SIG-M5 treated with dmso at 0.1 percent for 504 hours (cell line): ENCODE results near the gene GPR107.
A peak's percentile ranks its signal among the peaks of the same experiment; 100 is the strongest.
"Not testable (repeated sequence)": the region's sequence is repeated elsewhere in the genome, so short reads cannot be mapped to it uniquely, and the experiment has no call there.

Source experiments
- DNase-seq: peaks from one replicate; lab custom pipeline; 2025; ENCODE audit not compliant: unreplicated experiment; lab: John Stamatoyannopoulos, UW

Gene GPR107

GRCh38 chr9:130053504-130054324 lies at the start of gene GPR107:
Gene GPR107, plus strand, starts transcription at chr9:130053906. Its CDS starts 27 bp downstream, at chr9:130053933.
- peak; percentile 57 for DNase-seq

DNA sequence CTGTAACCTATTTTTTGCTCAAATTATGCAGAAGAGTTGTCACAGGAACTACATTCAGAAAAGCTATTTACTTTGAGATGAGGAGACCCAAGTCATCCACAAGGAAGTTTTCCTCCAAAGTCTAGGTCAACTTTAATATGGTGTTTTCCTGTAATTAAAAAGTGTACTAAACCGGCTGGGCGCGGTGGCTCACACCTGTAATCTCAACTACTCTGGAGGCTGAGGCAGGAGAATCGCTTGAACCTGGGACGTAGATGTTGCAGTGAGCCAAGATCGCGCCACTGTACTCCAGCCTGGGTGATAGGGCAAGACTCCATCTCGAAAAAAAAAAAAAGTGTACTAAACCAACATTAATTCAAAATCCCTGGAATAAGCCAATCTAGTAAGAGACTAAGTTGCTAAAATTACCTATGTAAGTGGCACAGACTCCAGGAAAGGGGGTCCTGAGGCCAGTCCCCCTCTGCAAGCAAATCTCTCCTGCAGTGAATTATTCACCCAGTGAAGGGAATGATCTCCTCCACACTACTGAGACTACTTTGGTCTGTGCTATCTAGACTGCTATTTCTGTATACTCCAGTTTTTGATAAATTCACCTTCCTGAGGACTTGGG lies 49.7 kb upstream of the GPR107 start:
- DNase-seq: no peak

- not testable (repeated sequence) for DNase-seq
Measured at GRCh38 chr9:130006952-130007351, 46.8 kb upstream of the GPR107 start.

DNA sequence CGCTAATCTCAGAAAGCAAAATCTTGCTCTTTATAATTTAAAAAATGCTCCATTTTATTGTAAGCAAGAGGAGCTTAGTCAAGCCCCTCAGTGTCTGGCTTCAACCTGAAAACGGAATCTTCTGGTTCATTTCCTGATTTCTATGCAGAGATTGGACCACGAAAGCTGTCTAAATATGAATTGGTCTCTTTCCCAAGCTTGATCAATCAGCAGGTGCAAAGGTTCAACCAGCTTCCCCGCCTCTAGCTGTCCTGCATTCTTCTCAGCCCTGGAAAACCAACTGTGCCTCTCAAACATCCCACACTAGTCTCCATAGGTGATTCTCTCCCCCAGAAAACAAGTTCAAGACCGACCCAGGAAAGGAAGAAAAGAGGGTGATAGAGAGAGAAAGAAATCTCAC lies 45.2 kb upstream of the GPR107 start:
- no peak for DNase-seq

DNA sequence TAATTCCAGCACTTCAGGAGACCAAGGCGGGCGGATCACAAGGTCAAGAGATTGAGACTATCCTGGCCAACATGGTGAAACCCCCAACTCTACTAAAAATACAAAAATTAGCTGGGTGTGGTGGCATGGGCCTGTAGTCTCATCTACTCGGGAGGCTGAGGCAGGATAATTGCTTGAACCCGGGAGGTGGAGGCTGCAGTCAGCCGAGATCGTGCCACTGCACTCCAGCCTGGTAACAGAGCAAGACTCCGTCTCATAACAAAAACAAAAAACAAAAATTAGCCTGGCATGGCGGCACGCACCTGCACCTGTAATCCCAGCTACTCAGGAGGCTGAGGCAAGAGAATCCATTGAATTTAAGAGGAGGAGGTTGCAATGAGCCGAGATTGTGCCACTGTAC lies 44.2 kb upstream of the GPR107 start:
- not testable (repeated sequence) for DNase-seq

DNA sequence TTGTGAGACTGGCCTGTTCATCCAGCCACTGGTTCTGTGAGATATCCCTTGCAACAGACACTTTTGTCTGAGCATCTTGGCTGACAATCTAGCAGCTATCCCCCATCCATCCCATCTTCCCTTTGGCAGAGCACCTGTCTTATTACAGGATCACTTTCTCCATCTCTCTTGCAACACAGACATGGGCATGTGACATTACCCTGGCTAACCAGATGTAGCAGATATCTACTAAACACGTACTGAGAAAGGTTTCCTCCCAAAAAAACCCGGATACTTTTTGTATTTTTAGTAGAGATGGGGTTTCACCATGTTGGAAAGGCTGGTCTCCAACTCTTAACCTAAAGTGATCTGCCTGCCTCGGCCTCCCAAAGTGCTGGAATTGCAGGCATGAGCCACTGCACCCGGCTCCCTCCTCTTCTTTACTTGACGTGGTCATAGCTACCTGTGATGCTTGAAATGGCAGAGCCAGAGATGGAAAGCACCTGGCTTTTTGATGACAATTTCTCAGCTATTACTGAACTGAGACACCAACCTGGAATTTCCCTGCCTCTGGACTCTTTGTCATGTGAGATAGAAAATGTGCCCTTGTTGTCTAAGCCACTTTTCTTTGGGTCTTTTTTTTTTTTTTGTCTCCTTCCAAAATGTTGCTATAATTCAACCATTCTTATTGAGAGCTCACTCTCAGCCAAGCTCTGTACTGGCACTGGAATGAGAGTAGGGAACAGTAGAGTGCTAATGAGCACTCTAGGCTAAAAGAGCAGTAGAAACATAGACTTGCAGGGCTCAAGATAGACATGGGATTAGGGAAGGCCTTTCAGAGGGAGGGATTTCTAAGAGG lies 43.3 kb upstream of the GPR107 start:
- DNase-seq: no peak

GRCh38 chr9:130013326-130013725 lies 40.4 kb upstream of the GPR107 start:
- no peak for DNase-seq

DNA sequence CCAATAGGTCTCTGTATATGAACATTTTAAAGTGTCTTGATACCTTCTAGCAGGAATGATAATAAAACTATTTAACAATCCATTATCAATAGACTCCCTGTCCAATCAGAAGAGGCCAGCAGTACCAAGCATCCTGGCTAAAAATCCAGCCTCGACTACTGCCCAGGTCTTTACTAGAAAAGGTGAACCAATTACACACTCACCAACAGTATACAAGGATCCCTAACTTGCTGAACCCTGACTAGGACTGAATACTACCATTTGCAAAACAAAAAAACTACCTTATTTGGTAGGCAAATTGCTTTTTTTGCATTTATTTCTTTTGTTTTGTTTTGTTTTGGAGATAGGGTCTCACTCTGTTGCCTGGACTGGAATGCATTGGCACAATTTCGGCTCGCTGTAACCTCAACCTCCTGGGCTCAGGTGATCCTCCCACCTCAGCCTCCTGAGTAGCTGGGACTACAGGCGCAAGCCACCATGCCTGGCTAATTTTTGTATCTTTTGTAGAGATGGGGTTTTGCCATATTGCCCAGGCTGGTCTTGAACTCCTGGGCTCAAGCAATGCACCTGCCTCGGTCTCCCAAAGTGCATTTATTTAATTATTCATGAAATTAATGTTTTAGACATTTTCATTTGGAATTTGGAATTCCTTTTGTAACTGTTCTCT lies 38.2 kb upstream of the GPR107 start:
- no peak for DNase-seq

GRCh38 chr9:130017076-130017475 lies 36.6 kb upstream of the GPR107 start:
- no peak for DNase-seq

DNA sequence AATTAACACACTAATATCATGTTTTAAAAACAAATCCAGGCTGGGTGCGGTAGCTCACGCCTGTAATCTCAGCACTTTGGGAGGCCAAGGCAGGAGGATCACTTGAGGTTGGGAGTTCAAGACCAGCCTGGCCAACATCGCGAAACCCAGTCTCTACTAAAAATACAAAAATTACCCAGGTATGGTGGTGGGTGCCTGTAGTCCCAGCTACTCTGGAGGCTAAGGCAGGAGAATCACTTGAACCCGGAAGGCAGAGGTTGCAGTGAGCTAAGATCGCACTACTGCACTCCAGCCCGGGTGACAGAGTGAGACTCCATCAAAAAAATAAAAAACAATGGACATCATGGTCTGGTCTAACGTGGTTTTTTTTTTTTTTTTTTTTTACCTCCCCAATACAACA lies 36.2 kb upstream of the GPR107 start:
- not testable (repeated sequence) for DNase-seq

- no peak for DNase-seq
Measured at GRCh38 chr9:130018265-130018664, 35.4 kb upstream of the GPR107 start.

DNA sequence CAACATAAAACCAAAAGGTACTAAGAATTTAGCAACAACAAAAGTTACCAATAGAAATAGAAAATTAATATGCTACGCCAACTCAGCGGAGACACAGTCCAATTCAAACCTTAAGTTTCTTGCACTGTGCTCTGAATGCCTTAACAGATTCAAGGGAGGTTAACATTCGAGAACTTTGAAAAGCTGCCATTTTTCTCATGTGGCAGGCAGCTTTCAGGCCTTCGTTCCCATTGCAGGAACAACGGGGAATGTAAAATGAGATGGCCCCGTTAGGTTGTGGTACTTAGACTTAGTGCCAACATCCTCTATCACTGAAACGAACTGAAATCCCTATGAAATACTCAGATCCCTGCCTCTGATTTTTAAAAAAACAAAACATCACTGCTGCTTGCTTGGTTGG lies 33.1 kb upstream of the GPR107 start:
- DNase-seq: no peak

DNA sequence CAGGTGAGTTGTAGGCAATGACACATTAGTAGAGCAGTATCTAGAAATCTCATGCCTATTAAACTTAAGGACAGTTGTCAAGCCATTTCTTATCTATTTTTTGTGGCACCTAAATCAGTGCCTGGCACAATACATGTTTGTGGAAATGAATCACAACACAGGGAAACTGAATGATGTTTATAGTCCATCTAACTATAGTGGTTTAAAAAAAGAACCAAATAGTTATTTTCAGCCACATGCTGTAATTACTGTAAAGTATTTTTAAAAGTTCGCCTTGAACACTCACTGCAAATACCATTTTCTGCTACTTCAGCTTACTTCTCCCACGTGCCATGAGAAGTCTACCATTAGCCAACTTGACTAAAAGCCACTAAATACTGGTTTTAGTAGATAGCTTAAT lies 32.6 kb upstream of the GPR107 start:
- DNase-seq: no peak

DNA sequence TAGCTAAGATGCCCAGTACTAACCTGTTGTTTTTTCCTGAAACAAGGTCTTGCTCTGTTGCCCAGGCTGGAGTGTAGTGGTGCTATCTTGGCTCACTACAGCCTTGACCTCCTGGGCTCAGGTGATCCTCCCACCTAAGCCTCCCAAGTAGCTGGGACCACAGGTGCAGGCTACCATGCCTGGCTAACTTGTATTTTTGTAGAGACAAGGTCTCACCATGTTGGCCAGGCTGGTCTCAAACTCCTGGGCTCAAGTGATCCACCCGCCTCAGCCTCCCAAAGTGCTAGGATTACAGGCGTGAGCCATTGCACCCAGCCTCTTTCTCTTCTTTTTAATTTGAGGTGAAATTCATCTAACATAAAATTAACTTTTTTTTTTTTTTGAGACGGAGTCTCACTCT lies 31.9 kb upstream of the GPR107 start:
- DNase-seq: not testable (repeated sequence)

GRCh38 chr9:130022566-130023143 lies 31.1 kb upstream of the GPR107 start:
- DNase-seq: no peak

DNA sequence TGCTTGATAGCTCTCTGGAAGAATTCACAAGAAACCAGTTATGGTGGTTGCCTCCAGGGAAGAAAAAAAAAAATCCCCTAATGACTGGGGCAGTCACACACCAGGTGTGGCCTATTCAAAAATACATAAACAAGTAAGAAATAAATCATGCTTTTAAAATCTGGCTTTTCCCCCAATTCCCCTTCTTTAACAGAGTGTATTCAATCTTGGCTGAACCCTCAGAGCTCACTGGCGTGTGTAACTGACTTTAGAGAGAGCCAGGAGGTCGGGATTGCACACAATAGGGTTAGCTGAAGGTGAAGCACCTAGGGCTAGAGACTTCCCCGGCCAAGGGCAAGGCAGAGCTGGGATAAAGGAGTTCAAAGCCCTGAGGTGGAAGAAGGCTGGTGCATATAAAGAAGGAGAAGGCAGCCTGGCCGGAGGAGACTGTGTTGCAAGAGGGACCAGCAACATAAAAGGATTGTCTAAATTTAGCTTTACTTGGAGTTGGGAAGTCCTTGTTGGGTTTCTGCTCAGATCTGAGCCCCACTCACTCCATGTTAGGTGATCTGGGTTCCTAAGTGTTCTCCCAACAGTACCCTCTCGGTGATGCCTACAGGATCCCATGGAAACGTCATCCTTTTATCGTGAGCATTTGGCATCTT lies 30.4 kb upstream of the GPR107 start:
- no peak for DNase-seq

- DNase-seq: no peak
Measured at GRCh38 chr9:130023994-130024596, 29.6 kb upstream of the GPR107 start.

GRCh38 chr9:130024597-130024994 lies 29.1 kb upstream of the GPR107 start:
- DNase-seq: peak; percentile 19

DNA sequence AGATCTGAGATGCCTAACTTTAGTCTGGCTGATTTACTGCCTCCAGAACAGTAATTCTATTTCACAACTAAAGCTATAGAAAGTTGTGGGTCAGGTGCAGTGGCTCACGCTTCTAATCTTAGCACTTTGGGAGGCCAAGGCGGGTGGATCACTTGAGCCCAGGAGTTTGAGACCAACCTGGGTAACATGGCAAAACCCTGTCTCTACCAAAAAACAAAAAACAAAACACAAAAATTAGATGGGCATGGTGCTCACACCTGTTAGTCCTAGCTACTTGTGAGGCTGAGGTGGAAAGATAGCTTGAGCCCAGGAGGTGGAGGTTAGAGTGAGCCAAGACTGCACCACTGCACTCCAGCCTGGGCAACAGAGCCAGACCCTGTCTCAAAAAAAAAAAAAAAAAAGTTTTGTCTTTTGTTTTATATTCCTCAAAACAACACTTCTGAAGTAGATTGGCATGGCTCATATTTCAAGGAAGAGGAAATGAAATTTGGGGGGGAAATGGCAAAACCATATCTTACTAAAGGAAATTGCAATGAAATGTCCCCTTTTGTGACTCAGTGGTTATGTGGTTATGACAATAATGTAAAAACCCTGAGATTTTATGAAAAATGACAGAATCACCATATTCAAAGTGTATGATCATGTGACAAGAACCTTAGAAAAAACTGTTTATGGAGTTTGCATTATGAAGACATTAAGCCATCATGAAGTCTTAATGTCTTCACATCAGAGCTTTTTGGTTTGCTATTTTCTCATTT lies 26.9 kb upstream of the GPR107 start:
- DNase-seq: peak; percentile 38
